Measurements from ENCODE around the gene HOXD4.

HOXD4 gene

GRCh38 chr2:176114930-176115625, 36.3 kb upstream of the HOXD4 start:
- no peak for DNase-seq

DNA sequence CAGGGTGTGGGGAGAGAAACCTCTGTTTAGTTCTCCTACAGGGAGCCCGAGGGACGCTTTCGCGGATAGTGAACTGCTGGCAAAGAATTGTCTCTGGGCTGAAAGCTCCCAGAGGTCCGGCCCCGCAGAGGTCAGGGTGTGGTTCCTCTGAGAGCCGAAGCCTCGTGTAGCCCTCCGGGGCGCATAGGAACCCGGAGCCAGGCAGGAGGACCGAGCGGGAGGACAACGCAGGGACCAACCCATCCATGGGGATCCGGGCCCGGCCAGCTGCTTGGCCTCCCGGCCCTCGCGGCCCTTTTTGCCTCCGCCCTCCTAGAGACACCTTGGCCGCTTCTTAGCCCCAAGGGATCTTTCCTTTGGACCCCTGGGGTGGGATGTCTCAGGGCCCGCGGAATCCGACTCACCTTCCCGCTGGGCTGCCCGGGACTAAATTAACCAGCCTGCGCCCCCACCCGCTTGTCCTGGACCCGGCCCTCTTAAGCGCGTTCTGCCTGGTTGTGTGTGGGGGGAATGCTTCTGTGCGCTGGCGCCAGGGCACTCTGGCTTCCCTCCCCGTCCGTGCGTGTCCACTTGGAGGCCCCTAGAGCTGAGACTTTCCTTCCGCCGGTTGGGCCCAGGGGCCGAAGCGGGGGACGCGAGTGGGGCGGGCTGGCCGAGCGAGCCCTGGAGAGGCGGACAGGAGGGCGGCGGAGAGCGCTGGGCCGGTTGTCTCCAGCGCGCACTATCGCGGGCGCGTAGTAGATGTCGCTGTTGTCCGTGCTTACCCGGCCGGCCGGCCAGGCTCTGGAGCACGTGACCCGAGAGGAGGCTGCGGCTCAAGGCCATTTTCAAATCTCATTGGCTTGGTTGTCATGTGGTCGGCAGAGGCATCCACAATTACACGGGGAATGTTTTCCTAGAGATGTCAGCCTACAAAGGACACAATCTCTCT, 35.2 kb upstream of the HOXD4 start, which contains the start of gene HOXD10:
HOXD10 (plus strand) TSS at position 896 of the 931 bp plus-strand sequence. CDS start 56 bp downstream, outside the sequence.
- DNase-seq, result no peak

- no peak for DNase-seq
Measured at GRCh38 chr2:176117162-176117822, 34.1 kb upstream of the HOXD4 start.

GRCh38 chr2:176117823-176118371, 33.5 kb upstream of the HOXD4 start:
- no peak for DNase-seq

- DNase-seq, result peak; percentile 18
Measured at GRCh38 chr2:176118601-176119339, 32.6 kb upstream of the HOXD4 start.

DNA sequence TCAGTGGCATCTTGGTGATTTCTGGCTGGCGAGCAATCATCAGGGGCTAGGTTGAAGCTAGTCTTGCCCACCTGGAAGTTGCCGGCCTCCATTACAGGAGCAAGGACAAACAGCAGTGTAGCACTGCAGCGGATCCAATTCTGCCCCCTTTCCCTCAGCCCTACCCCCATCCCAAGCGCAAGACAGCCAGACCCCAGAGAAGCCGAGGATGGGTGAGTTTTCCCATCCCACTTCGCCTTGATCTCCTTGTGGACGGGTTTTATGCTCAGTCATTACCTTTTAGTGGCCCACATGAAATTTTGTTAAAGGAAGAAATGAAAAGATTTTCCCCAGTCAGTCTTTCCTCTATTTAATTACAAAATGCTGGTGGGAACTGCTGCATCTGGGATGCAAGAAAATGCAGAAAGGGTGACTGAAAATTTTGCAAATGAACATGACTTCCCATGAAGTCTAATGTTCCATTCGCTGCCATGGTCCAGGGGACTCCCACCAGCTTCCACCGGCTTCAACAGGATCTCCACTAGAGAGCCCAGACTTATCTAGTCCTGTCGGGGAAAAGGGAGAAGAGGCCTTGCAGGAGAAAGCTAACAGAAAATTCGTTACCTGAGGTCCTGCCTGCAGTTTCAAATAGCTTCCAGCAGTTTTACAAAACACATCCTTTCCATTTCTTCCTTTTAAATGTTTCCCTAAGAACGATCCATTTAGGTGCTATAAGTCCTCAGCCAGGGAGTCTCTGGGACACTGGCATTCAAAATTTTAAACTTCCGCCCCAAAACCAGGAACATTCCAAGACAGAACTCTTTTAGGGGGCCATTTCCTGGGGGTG, 30.8 kb upstream of the HOXD4 start:
- DNase-seq, result no peak

GRCh38 chr2:176121190-176122051, 29.9 kb upstream of the HOXD4 start:
- no peak for DNase-seq

DNA sequence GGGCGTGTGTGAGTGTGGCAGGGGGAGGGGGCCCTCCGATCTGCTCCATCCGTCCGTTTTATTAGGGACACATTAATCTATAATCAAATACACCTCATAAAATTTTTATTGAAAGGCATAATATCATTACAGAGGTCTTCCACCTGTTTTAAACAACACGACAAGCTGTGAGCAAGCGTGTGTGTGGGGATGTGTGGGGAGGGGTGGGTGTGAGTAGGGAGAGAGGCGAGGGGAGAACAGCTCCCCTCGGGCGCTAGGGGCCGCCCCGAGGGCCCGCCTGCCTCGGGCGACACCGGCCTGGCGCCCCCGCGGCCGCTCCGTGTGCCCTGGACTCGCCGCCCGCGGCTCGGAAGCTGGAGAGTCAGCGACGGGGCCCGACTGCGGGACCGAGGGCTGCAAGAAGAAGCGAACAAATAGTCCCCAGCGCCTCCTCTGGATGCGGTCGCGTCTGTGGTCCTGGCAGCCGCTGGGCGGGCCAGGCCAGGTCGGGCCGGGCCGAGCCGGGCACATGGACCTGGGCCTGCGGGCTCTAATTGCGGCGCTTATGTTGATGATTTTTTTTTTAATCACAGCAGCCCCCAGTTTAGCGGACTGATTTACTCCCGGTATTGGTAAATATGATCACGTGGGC, 29.2 kb upstream of the HOXD4 start:
- DNase-seq, result no peak

GRCh38 chr2:176122683-176123410, 28.5 kb upstream of the HOXD4 start, which contains the start of gene HOXD9:
TSS of gene HOXD9 (plus strand) at chr2:176122719. CDS start at chr2:176122769, 50 bp downstream.
- DNase-seq, result peak; percentile 11

GRCh38 chr2:176123411-176124109, 27.8 kb upstream of the HOXD4 start:
- no peak for DNase-seq

DNA sequence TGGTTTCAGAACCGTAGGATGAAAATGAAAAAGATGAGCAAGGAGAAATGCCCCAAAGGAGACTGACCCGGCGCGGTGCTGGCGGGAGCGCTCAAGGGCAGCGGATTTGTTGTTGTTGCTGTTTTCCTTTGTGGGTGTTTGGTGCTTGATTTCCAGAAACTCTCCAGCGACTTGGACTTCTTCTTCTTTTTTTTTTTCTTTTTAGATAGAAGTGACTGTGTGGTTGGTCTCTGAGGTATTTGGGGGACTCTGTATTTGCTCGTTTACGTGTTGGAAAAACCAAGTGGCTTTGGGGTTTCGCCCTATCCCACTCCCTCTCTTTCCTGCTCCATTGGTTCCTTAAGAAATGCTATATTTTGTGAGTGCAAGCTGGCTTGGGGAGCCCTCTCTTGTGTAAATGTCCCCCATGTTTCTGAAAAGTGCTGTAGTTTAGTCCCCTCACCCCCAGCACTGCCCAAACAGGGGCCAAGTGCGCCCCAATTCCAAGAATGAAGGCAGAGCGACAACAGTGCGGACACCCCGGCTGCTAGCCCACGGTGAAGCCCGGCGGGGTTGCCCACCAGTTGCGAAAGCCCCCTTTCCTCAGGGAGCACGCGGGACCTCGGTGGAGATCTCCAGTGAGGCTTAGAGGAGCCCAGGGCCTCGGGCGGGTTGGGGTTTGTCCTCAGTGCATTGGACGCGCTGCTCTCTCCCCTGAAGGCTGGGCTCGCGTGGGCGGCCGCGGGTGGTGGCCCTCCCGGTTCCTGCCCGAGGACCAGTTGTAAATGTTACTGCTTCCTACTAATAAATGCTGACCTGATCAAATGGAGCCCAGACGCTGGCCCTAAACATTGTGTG, 27.0 kb upstream of the HOXD4 start:
- DNase-seq, result no peak

DNA sequence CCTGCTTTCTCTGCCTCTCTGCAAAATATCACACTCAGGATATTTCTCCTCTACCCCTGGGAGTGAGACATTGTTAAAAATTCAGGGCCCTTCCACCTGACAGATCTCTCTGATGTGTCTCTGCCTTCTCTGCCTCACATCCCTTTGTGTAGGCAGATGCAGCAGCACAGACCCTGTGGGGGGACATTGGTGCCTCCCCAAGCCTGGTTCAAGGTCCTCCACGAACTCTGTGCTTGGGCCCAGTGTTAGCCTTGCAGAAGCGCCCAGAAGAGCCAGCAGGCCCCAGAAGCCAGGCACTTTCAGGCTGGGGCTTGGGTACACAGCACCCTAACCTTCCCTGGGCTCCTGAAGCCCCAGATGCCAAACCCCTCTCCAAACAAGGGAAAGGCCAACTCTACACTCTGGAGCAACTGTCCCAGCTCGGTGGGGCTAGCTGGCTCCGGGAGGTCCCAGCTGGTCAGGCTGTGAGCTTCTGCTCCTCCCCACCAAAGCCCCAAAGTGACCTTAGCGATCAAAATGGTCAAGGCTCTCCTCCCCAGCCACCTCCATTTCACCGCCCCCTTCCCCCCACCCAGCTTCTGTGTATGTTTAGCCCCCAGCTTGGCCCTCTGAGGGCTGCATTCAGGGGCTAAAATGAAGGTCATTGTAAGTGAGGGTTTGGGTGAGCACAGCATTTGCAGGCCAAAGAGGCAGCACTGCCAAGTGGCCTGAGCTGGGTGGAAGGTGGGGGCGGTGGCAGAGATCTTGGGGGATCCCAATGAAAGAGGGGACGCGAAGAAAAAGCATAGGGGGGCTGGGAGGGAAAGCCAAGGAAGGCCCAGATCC, 26.2 kb upstream of the HOXD4 start:
- no peak for DNase-seq

- DNase-seq, result no peak
Measured at GRCh38 chr2:176125772-176126054, 25.6 kb upstream of the HOXD4 start.

- peak; percentile 46 for DNase-seq
Measured at GRCh38 chr2:176126929-176127773, 24.2 kb upstream of the HOXD4 start.

GRCh38 chr2:176127774-176128072, 23.6 kb upstream of the HOXD4 start:
- no peak for DNase-seq

Measured in activated CD4-positive, alpha-beta T cell treated with anti-CD3 and anti-CD28 coated beads, Interleukin-2, amount 50 U/mL, for 16 hours (primary cell).